ENCODE results near the gene SLC16A2. TPM values are rescaled to one million over a fixed set of nuclear protein-coding genes. Genes with fewer than 3 reads are reported as not detected.
A peak's percentile ranks its signal among the peaks of the same experiment; 100 is the strongest.

The SLC16A2 gene
- total RNA-seq, 1 donor from 2014 or later: 32.4 TPM

- Mint-ChIP-seq H3K4me1 (ENCODE audit: unreplicated experiment) (no peaks in the 10 kb centered on the region), H3K9me3 (ENCODE audit: unreplicated experiment) (no peaks in the 10 kb centered on the region), H3K4me3 (ENCODE audit: unreplicated experiment) (no peak overlapping the region), H3K27ac (ENCODE audit: unreplicated experiment) (no peak overlapping the region), H3K36me3 (ENCODE audit: low read depth, unreplicated experiment) (no peaks in the 10 kb centered on the region), H3K27me3 (ENCODE audit: unreplicated experiment) (no peaks in the 10 kb centered on the region)
- DNase-seq (ENCODE audit: low spot score): peak; percentile 80
- TF ChIP-seq CTCF (IDR thresholded peaks at IDR 0.05; ENCODE audit: unreplicated experiment): peak; percentile 94
These were observed 129.1 kb downstream of the SLC16A2 start for GRCh38 chrX:74550295-74550802.

- no peaks in the 10 kb centered on the region for H3K36me3 Mint-ChIP-seq (ENCODE audit: low read depth, unreplicated experiment)
- no peaks in the 10 kb centered on the region for H3K27me3 Mint-ChIP-seq (ENCODE audit: unreplicated experiment)
- no peak overlapping the region for H3K4me3 Mint-ChIP-seq (ENCODE audit: unreplicated experiment)
- H3K9me3 Mint-ChIP-seq (ENCODE audit: unreplicated experiment): no peaks in the 10 kb centered on the region
- TF ChIP-seq CTCF (IDR thresholded peaks at IDR 0.05; ENCODE audit: unreplicated experiment): no peak
- no peak for DNase-seq (ENCODE audit: low spot score)
- H3K4me1 Mint-ChIP-seq (ENCODE audit: unreplicated experiment): no peaks in the 10 kb centered on the region
- H3K27ac Mint-ChIP-seq (ENCODE audit: unreplicated experiment): no peak overlapping the region
These were observed 130.6 kb downstream of the SLC16A2 start for GRCh38 chrX:74551934-74552333.

GRCh38 chrX:74557378-74557777 lies 136.1 kb downstream of the SLC16A2 start:
- H3K27ac Mint-ChIP-seq (ENCODE audit: unreplicated experiment): no peak overlapping the region
- DNase-seq (ENCODE audit: low spot score): no peak
- H3K27me3 Mint-ChIP-seq (ENCODE audit: unreplicated experiment): no peaks in the 10 kb centered on the region
- H3K9me3 Mint-ChIP-seq (ENCODE audit: unreplicated experiment): no peaks in the 10 kb centered on the region
- H3K4me1 Mint-ChIP-seq (ENCODE audit: unreplicated experiment): no peaks in the 10 kb centered on the region
- TF ChIP-seq CTCF (IDR thresholded peaks at IDR 0.05; ENCODE audit: unreplicated experiment): no peak
- H3K36me3 Mint-ChIP-seq (ENCODE audit: low read depth, unreplicated experiment): no peaks in the 10 kb centered on the region
- no peak overlapping the region for H3K4me3 Mint-ChIP-seq (ENCODE audit: unreplicated experiment)

- H3K4me1 Mint-ChIP-seq (ENCODE audit: unreplicated experiment): no peaks in the 10 kb centered on the region
- H3K4me3 Mint-ChIP-seq (ENCODE audit: unreplicated experiment): no peak overlapping the region
- no peak for DNase-seq (ENCODE audit: low spot score)
- no peaks in the 10 kb centered on the region for H3K27me3 Mint-ChIP-seq (ENCODE audit: unreplicated experiment)
- no peak for TF ChIP-seq CTCF (IDR thresholded peaks at IDR 0.05; ENCODE audit: unreplicated experiment)
- no peak overlapping the region for H3K27ac Mint-ChIP-seq (ENCODE audit: unreplicated experiment)
- no peaks in the 10 kb centered on the region for H3K36me3 Mint-ChIP-seq (ENCODE audit: low read depth, unreplicated experiment)
- H3K9me3 Mint-ChIP-seq (ENCODE audit: unreplicated experiment): no peaks in the 10 kb centered on the region
These were observed 156.8 kb downstream of the SLC16A2 start for GRCh38 chrX:74578137-74578536.

- no peak for DNase-seq (ENCODE audit: low spot score)
- Mint-ChIP-seq H3K9me3 (ENCODE audit: unreplicated experiment) (no peaks in the 10 kb centered on the region), H3K27me3 (ENCODE audit: unreplicated experiment) (no peaks in the 10 kb centered on the region), H3K4me3 (ENCODE audit: unreplicated experiment) (no peak overlapping the region), H3K27ac (ENCODE audit: unreplicated experiment) (no peak overlapping the region), H3K36me3 (ENCODE audit: low read depth, unreplicated experiment) (no peaks in the 10 kb centered on the region), H3K4me1 (ENCODE audit: unreplicated experiment) (no peaks in the 10 kb centered on the region)
- no peak for TF ChIP-seq CTCF (IDR thresholded peaks at IDR 0.05; ENCODE audit: unreplicated experiment)
These were observed 158.4 kb downstream of the SLC16A2 start for GRCh38 chrX:74579597-74580198.

All from endothelial cell (in vitro differentiated cells).